Astrocyte (in vitro differentiated cells and primary cell): ENCODE measurements around the gene TEN1.

ENCODE experiments used
- CTCF ChIP-seq: IDR thresholded peaks from 2 replicates; pipeline ENCODE4 v1.5.1; 2011; ENCODE audit warnings: low read depth, mild to moderate bottlenecking, inconsistent platforms, low read length, moderate library complexity; ENCODE audit not compliant: insufficient read depth
- EZH2 ChIP-seq: IDR thresholded peaks from 2 replicates; pipeline ENCODE4 v1.6.1; 2012; ENCODE audit warnings: mild to moderate bottlenecking, low read length, inconsistent platforms; ENCODE audit not compliant: insufficient read depth

- no peak for TF ChIP-seq CTCF
- TF ChIP-seq EZH2 = no peak
These were observed 6.9 kb downstream of the TEN1 start for GRCh38 chr17:75985986-75986385.
